Measurements from ENCODE around the gene SPECC1. TPM values are rescaled to one million over a fixed set of nuclear protein-coding genes. Genes with fewer than 3 reads are reported as not detected.

Gene SPECC1
- polyA plus RNA-seq, 1 experiment = 13.0 TPM

GRCh38 chr17:20127360-20128035, 118.3 kb downstream of the SPECC1 start:
- Histone ChIP-seq H3K27me3 (ENCODE audit: control insufficient read depth, insufficient read depth, low read length) (no peaks in the 10 kb centered on the region), H3K4me3 (ENCODE audit: low read depth, low read length) (no peak overlapping the region), H3K36me3 (ENCODE audit: control insufficient read depth, insufficient read depth, low read length) (no peaks in the 10 kb centered on the region)
- no peak for DNase-seq (ENCODE audit: low read depth)
- POLR2A ChIA-PET = interaction anchor here (0.6 kb wide), 1 partner anchor 57 kb away, joined by 10 read pairs; no protein-coding TSS in a partner anchor
- TF ChIP-seq CTCF (IDR thresholded peaks at IDR 0.05; ENCODE audit: insufficient read depth, low read depth, low read length) = no peak
- CTCF ChIA-PET = interaction anchor here (0.8 to 2.4 kb wide), 5 partner anchors 9 to 194 kb away, joined by 3 to 19 read pairs (median 5); no protein-coding TSS in a partner anchor

GRCh38 chr17:20128036-20128667, 119.0 kb downstream of the SPECC1 start:
- CTCF ChIA-PET = interaction anchor here (0.6 to 2.4 kb wide), 5 partner anchors 8 to 327 kb away, joined by 3 to 19 read pairs (median 5); no protein-coding TSS in a partner anchor

GRCh38 chr17:20133517-20133916, 124.4 kb downstream of the SPECC1 start:
- POLR2A ChIA-PET = no interaction called here
- CTCF ChIA-PET = no interaction called here
- no peak for DNase-seq (ENCODE audit: low read depth)
- Histone ChIP-seq H3K36me3 (ENCODE audit: control insufficient read depth, insufficient read depth, low read length) (no peaks in the 10 kb centered on the region), H3K27me3 (ENCODE audit: control insufficient read depth, insufficient read depth, low read length) (no peaks in the 10 kb centered on the region; the same call in 1 of the 2 replicates), H3K4me3 (ENCODE audit: low read depth, low read length) (no peak overlapping the region)
- TF ChIP-seq CTCF (IDR thresholded peaks at IDR 0.05; ENCODE audit: insufficient read depth, low read depth, low read length) = no peak

More at GRCh38 chr17:20128036-20128667, 119.0 kb downstream of the SPECC1 start:
- DNase-seq (ENCODE audit: low read depth) = peak; percentile 19
- no peaks in the 10 kb centered on the region for H3K36me3 ChIP-seq (ENCODE audit: control insufficient read depth, insufficient read depth, low read length)
- no peak for TF ChIP-seq CTCF (IDR thresholded peaks at IDR 0.05; ENCODE audit: insufficient read depth, low read depth, low read length)
- H3K4me3 ChIP-seq (ENCODE audit: low read depth, low read length) = no peak overlapping the region
- POLR2A ChIA-PET = no interaction called here
- H3K27me3 ChIP-seq (ENCODE audit: control insufficient read depth, insufficient read depth, low read length) = no peaks in the 10 kb centered on the region

- no peak for DNase-seq (ENCODE audit: low read depth)
- H3K27me3 ChIP-seq (ENCODE audit: control insufficient read depth, insufficient read depth, low read length) = peaks cover 2% of the 10 kb centered on the region; the same call in 1 of the 2 replicates
- H3K36me3 ChIP-seq (ENCODE audit: control insufficient read depth, insufficient read depth, low read length) = no peaks in the 10 kb centered on the region
- CTCF ChIA-PET = interaction anchor here (1.0 to 1.2 kb wide), 2 partner anchors 11 to 22 kb away, joined by 3 to 4 read pairs; no protein-coding TSS in a partner anchor
- no peak overlapping the region for H3K4me3 ChIP-seq (ENCODE audit: low read depth, low read length)
- POLR2A ChIA-PET = no interaction called here
- TF ChIP-seq CTCF (IDR thresholded peaks at IDR 0.05; ENCODE audit: insufficient read depth, low read depth, low read length) = no peak
Measured at GRCh38 chr17:20141198-20141972, 132.2 kb downstream of the SPECC1 start.

- CTCF ChIA-PET = interaction anchor here (1.2 kb wide), 1 partner anchor 10 kb away, joined by 4 read pairs; no protein-coding TSS in a partner anchor
- H3K27me3 ChIP-seq (ENCODE audit: control insufficient read depth, insufficient read depth, low read length) = peaks cover 2% of the 10 kb centered on the region; the same call in 1 of the 2 replicates
Measured at GRCh38 chr17:20142268-20142667, 133.1 kb downstream of the SPECC1 start.

More at GRCh38 chr17:20142268-20142667, 133.1 kb downstream of the SPECC1 start:
- POLR2A ChIA-PET = no interaction called here
- Histone ChIP-seq H3K36me3 (ENCODE audit: control insufficient read depth, insufficient read depth, low read length) (no peaks in the 10 kb centered on the region), H3K4me3 (ENCODE audit: low read depth, low read length) (no peak overlapping the region)
- no peak for DNase-seq (ENCODE audit: low read depth)
- TF ChIP-seq CTCF (IDR thresholded peaks at IDR 0.05; ENCODE audit: insufficient read depth, low read depth, low read length) = no peak
